PC-3 (cell line): Measurements from ENCODE around the gene MCTP2. TPM values are rescaled to one million over a fixed set of nuclear protein-coding genes. Genes with fewer than 3 reads are reported as not detected.

Experiments
- ATAC-seq: fragments of 200-7000 bp; cut with Tn5 transposase; 2 replicates; pipeline ENCODE4 v1.9.1; 2020; ENCODE audit warnings: mild to moderate bottlenecking, moderate library complexity
- BruUV-seq: library from RNA; stranded (reverse); fragments of 400-500 nt; replicated peaks from 2 replicates; lab custom pipeline; 2021; lab: Mats Ljungman, UMichigan
- CTCF ChIA-PET: fragments of 300-600 bp; sonication (Branson Sonifier 250); formaldehyde crosslinking; loops from one replicate; lab custom pipeline; 2022; ENCODE audit warnings: antibody characterized with exemption; lab: Charles Lee
- POLR2A ChIA-PET: fragments of 300-600 bp; sonication (Branson Sonifier 250); formaldehyde crosslinking; loops from one replicate; lab custom pipeline; 2022; ENCODE audit warnings: antibody characterized with exemption; ENCODE audit not compliant: unreplicated experiment; lab: Charles Lee
- DNase-seq: peaks from one replicate; pipeline ENCODE4 v3.0.0-alpha.2; 2015
- H2AFZ ChIP-seq: fragments of 300-600 bp; sonication (generic); 2 replicates; pipeline ENCODE4 v1.6.0; 2016; ENCODE audit warnings: antibody characterized with exemption, low read length
- H3F3A ChIP-seq: fragments of 300-600 bp; sonication (generic); one replicate; pipeline ENCODE4 v1.6.0; 2017; ENCODE audit warnings: antibody characterized with exemption, low read length, control low read depth, mild to moderate bottlenecking; ENCODE audit not compliant: unreplicated experiment
- H3K27ac ChIP-seq: fragments of 300-600 bp; sonication (generic); 2 replicates; pipeline ENCODE4 v1.5.1; 2016; ENCODE audit warnings: mild to moderate bottlenecking, low read length
- H3K27me3 ChIP-seq: fragments of 300-600 bp; sonication (generic); 2 replicates; pipeline ENCODE4 v1.6.1; 2016; ENCODE audit warnings: low read length, mixed read lengths
- H3K36me3 ChIP-seq: fragments of 300-600 bp; sonication (generic); 2 replicates; pipeline ENCODE4 v1.6.1; 2016; ENCODE audit warnings: low read depth, mixed run types, low read length, mixed read lengths
- H3K4me1 ChIP-seq: fragments of 300-600 bp; sonication (generic); 2 replicates; pipeline ENCODE4 v1.5.1; 2016; ENCODE audit warnings: low read length; ENCODE audit not compliant: insufficient read depth
- H3K4me2 ChIP-seq: fragments of 300-600 bp; sonication (generic); 2 replicates; pipeline ENCODE4 v1.6.0; 2016; ENCODE audit warnings: low read length
- H3K4me3 ChIP-seq: fragments of 300-600 bp; sonication (generic); 2 replicates; pipeline ENCODE4 v1.5.1; 2016; ENCODE audit warnings: mild to moderate bottlenecking, low read length, mixed read lengths
- H3K79me2 ChIP-seq: fragments of 300-600 bp; sonication (generic); 2 replicates; pipeline ENCODE4 v1.6.1; 2017; ENCODE audit warnings: low read length, mixed read lengths
- H3K9ac ChIP-seq: fragments of 300-600 bp; sonication (generic); 2 replicates; pipeline ENCODE4 v1.6.0; 2016; ENCODE audit warnings: mild to moderate bottlenecking, low read length
- H3K9me2 ChIP-seq: fragments of 300-600 bp; sonication (generic); replicated peaks from 2 replicates; pipeline ENCODE4 v1.6.1; 2016; ENCODE audit warnings: mixed run types, low read length, mixed read lengths
- H3K9me3 ChIP-seq: fragments of 300-600 bp; sonication (generic); 2 replicates; pipeline ENCODE4 v1.6.1; 2016; ENCODE audit warnings: low read length, mixed read lengths
- H4K20me1 ChIP-seq: fragments of 300-600 bp; sonication (generic); 2 replicates; pipeline ENCODE4 v1.6.1; 2016; ENCODE audit warnings: low read length, mixed read lengths
- EZH2 ChIP-seq: fragments of 300-600 bp; sonication (generic); IDR thresholded peaks from one replicate; pipeline ENCODE4 v1.6.1; 2017; ENCODE audit warnings: antibody characterized with exemption, mild to moderate bottlenecking, low read length; ENCODE audit not compliant: unreplicated experiment
- EZH2phosphoT487 ChIP-seq: fragments of 300-600 bp; sonication (generic); IDR thresholded peaks from 2 replicates; pipeline ENCODE4 v1.6.1; 2018; ENCODE audit warnings: mild to moderate bottlenecking, antibody characterized with exemption, low read length, borderline replicate concordance
- intact Hi-C: fragments of 100-400 bp; cut with micrococcal nuclease; formaldehyde crosslinking; loops from 2 replicates; pipeline ENCODE4 v1.9.0; 2023
- total RNA-seq: library from RNA; depleted of rRNA; stranded (reverse); fragments of >200 nt; gene quantifications from 2 replicates; pipeline ENCODE4 v1.2.3, GENCODE V29; 2014
- TF ChIP-seq, protein P1 (sequence below): fragments of 300-600 bp; sonication (generic); conservative IDR thresholded peaks from 2 replicates; pipeline ENCODE4 v1.5.1; 2017; ENCODE audit warnings: antibody characterized with exemption, low read depth, mild to moderate bottlenecking, low read length

The MCTP2 gene
- total RNA-seq, 1 experiment from 2014 or later, result 6.2 TPM

DNA sequence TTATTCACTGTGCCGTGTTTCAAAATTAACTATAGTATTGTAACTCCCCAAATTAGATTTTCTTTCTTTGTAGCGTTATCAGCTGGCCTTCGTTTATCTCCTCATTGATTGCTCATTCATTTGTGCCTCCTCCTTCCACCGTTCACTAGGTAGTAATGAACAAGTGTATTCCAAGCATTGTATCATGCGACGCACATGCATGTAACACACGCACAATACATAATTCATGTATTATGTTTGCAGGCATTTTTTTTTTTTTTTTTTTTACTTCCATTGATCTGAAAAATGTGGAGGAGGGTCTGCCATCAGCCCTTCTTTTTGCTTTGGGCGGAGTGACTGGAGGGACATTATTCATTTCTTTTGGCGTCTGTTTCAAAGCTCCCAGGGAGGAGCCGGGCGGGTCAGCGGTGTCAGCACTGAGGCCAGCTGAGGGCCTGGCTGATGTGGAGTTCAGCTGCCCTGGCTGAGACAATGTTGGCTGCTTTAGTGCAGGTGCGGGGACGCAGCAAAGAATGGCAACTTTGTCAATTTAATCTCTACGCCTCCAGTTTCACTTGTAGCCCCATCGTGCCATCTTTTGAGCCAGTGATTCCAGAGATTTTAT lies 107.0 kb downstream of the MCTP2 start:
- TF ChIP-seq, protein P1, sequence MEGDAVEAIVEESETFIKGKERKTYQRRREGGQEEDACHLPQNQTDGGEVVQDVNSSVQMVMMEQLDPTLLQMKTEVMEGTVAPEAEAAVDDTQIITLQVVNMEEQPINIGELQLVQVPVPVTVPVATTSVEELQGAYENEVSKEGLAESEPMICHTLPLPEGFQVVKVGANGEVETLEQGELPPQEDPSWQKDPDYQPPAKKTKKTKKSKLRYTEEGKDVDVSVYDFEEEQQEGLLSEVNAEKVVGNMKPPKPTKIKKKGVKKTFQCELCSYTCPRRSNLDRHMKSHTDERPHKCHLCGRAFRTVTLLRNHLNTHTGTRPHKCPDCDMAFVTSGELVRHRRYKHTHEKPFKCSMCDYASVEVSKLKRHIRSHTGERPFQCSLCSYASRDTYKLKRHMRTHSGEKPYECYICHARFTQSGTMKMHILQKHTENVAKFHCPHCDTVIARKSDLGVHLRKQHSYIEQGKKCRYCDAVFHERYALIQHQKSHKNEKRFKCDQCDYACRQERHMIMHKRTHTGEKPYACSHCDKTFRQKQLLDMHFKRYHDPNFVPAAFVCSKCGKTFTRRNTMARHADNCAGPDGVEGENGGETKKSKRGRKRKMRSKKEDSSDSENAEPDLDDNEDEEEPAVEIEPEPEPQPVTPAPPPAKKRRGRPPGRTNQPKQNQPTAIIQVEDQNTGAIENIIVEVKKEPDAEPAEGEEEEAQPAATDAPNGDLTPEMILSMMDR, result no peak
- TF ChIP-seq EZH2phosphoT487, result no peak
- TF ChIP-seq EZH2, result no peak
- Histone ChIP-seq H3K27ac (no peak overlapping the region), H3K4me3 (no peak overlapping the region), H3F3A (no peaks in the 10 kb centered on the region), H3K4me1 (no peaks in the 10 kb centered on the region), H3K36me3 (no peaks in the 10 kb centered on the region), H4K20me1 (no peaks in the 10 kb centered on the region), H3K9ac (no peak overlapping the region), H3K9me2 (no peaks in the 10 kb centered on the region), H3K79me2 (no peaks in the 10 kb centered on the region), H3K27me3 (no peaks in the 10 kb centered on the region), H3K9me3 (no peaks in the 10 kb centered on the region), H2AFZ (no peak overlapping the region), H3K4me2 (no peak overlapping the region)
- intact Hi-C loops, result no loop called here
- CTCF ChIA-PET, result no interaction called here
- DNase-seq, result no peak
- no TSS peak for BruUV-seq
- no peak for ATAC-seq
- POLR2A ChIA-PET, result no interaction called here

DNA sequence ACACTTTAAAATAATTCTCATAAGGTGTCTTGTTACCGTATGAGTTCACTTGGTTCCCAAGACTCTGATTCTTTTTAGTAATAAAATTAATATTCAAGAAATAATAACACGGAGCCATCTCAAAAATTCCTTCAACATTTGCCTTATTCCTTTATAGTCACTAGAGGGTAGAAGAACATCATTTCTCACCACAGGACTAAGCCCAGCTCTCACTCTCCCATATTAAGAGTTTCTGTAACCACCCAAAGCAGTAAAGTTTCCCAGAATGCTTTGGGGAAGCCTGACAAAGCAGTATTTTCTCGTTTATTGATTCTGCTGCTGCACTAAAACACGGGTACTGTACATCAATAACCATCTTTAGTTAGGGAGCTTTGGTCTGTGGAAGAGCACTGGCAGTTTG lies 114.9 kb downstream of the MCTP2 start:
- Histone ChIP-seq H3F3A (no peaks in the 10 kb centered on the region), H3K79me2 (no peaks in the 10 kb centered on the region), H3K36me3 (no peaks in the 10 kb centered on the region), H3K9ac (no peak overlapping the region), H4K20me1 (no peaks in the 10 kb centered on the region), H3K9me3 (no peaks in the 10 kb centered on the region), H3K27me3 (no peaks in the 10 kb centered on the region), H3K9me2 (no peaks in the 10 kb centered on the region), H3K4me2 (0 out of 2 replicates have a peak overlapping the region, but pooled peaks have one; percentile 16), H3K4me3 (no peak overlapping the region), H2AFZ (peak overlapping the region; percentile 74), H3K4me1 (0 out of 2 replicates have a peak, but pooled peaks cover 3% of the 10 kb centered on the region), H3K27ac (no peak overlapping the region)
- no TSS peak for BruUV-seq
- CTCF ChIA-PET, result no interaction called here
- POLR2A ChIA-PET, result no interaction called here
- DNase-seq, result peak; percentile 21
- no peak for ATAC-seq
- intact Hi-C loops, result no loop called here
- TF ChIP-seq, protein P1, result no peak
- TF ChIP-seq EZH2phosphoT487 (no peak), EZH2 (no peak)

- intact Hi-C loops, result no loop called here
- no peak for ATAC-seq
- H3K4me3 ChIP-seq, result no peak overlapping the region
- H4K20me1 ChIP-seq, result no peaks in the 10 kb centered on the region
- H3K79me2 ChIP-seq, result no peaks in the 10 kb centered on the region
- no peaks in the 10 kb centered on the region for H3K27me3 ChIP-seq
- H3K9me2 ChIP-seq, result no peaks in the 10 kb centered on the region
- no peak overlapping the region for H3K4me2 ChIP-seq
- 0 out of 2 replicates have a peak, but pooled peaks cover 3% of the 10 kb centered on the region for H3K4me1 ChIP-seq
- CTCF ChIA-PET, result no interaction called here
- H3K9ac ChIP-seq, result no peak overlapping the region
- no peak for DNase-seq
- no peaks in the 10 kb centered on the region for H3K9me3 ChIP-seq
- no peaks in the 10 kb centered on the region for H3K36me3 ChIP-seq
- no peak for TF ChIP-seq EZH2
- TF ChIP-seq, protein P1, result no peak
- no peak for TF ChIP-seq EZH2phosphoT487
- H3K27ac ChIP-seq, result no peak overlapping the region
- no peaks in the 10 kb centered on the region for H3F3A ChIP-seq
- BruUV-seq, result no TSS peak
- no peak overlapping the region for H2AFZ ChIP-seq
- POLR2A ChIA-PET, result no interaction called here
Measured at GRCh38 chr15:94348084-94348483, 116.7 kb downstream of the MCTP2 start.
